ENCODE measurements around the gene NSMCE3. TPM values are rescaled to one million over a fixed set of nuclear protein-coding genes. Genes with fewer than 3 reads are reported as not detected.

The NSMCE3 gene
- polyA plus RNA-seq, 1 donor from 2014 or later, result 15.1 TPM

DNA sequence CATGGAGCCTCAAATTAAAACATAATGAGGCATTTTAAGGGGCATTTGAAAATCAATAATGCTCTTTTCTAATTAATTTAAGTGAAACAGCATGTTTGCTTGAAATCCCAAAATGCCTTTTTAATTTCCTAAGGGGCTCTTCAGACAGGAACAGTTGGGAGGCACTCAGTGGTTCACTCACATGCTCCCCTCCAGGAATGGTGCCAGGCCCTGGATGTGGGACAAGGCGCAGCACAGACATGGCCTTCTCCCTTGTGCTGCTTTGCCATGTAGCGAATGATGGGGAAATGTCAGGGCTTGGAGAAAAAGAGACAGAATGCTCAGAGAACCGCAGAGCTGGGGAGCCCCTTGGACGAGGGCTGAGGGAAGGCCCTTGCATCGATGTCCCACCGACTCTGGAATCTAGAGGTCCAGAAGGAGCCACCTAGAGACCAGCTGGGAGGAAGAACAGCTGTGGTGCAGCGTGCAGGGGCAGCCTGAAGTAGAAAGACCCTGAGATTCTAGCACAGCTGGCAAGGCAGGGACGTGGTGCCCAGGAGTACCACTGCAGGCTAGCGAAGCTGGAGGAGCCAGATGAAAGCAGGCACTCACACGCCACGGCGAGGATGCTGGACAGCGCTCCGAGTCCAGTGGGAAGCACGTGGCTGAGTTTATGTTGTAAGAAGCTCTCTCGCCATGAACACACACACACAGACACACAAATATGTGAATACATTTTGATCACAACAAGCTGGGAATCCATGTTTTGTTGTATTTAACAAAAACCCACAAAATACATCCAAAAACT lies 27.0 kb downstream of the NSMCE3 start:
- Histone ChIP-seq H3F3A (ENCODE audit: insufficient read depth, low read length, poor library complexity, severe bottlenecking) (no peaks in the 10 kb centered on the region), H3K79me2 (replicated peaks; ENCODE audit: insufficient read depth, low read length) (no peaks in the 10 kb centered on the region), H3K27me3 (ENCODE audit: insufficient read depth, low read depth, low read length) (no peaks in the 10 kb centered on the region), H3K9me3 (ENCODE audit: low read length) (no peaks in the 10 kb centered on the region), H3K4me3 (ENCODE audit: low read length) (no peak overlapping the region), H3K4me2 (ENCODE audit: low read length) (no peak overlapping the region), H3K27ac (ENCODE audit: low read length) (no peak overlapping the region), H2AFZ (ENCODE audit: low read depth, low read length) (no peak overlapping the region), H3K9ac (ENCODE audit: low read length) (no peak overlapping the region), H4K20me1 (ENCODE audit: insufficient read depth) (no peaks in the 10 kb centered on the region), H3K36me3 (ENCODE audit: insufficient read depth, low read length) (no peaks in the 10 kb centered on the region), H3K9me2 (ENCODE audit: insufficient read depth, low read length) (no peaks in the 10 kb centered on the region)
- TF ChIP-seq EZH2 (IDR thresholded peaks at IDR 0.05; ENCODE audit: borderline replicate concordance, insufficient read depth, low read length, poor library complexity, severe bottlenecking) (no peak), EP300 (conservative IDR thresholded peaks at IDR 0.05; ENCODE audit: poor library complexity, severe bottlenecking) (no peak), MXI1 (conservative IDR thresholded peaks at IDR 0.05; ENCODE audit: poor library complexity, severe bottlenecking) (no peak), POLR2AphosphoS5 (IDR thresholded peaks at IDR 0.05) (no peak), SMC3 (conservative IDR thresholded peaks at IDR 0.05; ENCODE audit: poor library complexity) (no peak), RAD21 (conservative IDR thresholded peaks at IDR 0.05) (no peak), TAF1 (IDR thresholded peaks at IDR 0.05; ENCODE audit: low read depth) (no peak)
- TF ChIP-seq, protein P1, sequence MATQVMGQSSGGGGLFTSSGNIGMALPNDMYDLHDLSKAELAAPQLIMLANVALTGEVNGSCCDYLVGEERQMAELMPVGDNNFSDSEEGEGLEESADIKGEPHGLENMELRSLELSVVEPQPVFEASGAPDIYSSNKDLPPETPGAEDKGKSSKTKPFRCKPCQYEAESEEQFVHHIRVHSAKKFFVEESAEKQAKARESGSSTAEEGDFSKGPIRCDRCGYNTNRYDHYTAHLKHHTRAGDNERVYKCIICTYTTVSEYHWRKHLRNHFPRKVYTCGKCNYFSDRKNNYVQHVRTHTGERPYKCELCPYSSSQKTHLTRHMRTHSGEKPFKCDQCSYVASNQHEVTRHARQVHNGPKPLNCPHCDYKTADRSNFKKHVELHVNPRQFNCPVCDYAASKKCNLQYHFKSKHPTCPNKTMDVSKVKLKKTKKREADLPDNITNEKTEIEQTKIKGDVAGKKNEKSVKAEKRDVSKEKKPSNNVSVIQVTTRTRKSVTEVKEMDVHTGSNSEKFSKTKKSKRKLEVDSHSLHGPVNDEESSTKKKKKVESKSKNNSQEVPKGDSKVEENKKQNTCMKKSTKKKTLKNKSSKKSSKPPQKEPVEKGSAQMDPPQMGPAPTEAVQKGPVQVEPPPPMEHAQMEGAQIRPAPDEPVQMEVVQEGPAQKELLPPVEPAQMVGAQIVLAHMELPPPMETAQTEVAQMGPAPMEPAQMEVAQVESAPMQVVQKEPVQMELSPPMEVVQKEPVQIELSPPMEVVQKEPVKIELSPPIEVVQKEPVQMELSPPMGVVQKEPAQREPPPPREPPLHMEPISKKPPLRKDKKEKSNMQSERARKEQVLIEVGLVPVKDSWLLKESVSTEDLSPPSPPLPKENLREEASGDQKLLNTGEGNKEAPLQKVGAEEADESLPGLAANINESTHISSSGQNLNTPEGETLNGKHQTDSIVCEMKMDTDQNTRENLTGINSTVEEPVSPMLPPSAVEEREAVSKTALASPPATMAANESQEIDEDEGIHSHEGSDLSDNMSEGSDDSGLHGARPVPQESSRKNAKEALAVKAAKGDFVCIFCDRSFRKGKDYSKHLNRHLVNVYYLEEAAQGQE (IDR thresholded peaks at IDR 0.05; ENCODE audit: borderline replicate concordance), result no peak
- TF ChIP-seq, protein P2, sequence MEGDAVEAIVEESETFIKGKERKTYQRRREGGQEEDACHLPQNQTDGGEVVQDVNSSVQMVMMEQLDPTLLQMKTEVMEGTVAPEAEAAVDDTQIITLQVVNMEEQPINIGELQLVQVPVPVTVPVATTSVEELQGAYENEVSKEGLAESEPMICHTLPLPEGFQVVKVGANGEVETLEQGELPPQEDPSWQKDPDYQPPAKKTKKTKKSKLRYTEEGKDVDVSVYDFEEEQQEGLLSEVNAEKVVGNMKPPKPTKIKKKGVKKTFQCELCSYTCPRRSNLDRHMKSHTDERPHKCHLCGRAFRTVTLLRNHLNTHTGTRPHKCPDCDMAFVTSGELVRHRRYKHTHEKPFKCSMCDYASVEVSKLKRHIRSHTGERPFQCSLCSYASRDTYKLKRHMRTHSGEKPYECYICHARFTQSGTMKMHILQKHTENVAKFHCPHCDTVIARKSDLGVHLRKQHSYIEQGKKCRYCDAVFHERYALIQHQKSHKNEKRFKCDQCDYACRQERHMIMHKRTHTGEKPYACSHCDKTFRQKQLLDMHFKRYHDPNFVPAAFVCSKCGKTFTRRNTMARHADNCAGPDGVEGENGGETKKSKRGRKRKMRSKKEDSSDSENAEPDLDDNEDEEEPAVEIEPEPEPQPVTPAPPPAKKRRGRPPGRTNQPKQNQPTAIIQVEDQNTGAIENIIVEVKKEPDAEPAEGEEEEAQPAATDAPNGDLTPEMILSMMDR (IDR thresholded peaks at IDR 0.05; ENCODE audit: poor library complexity, severe bottlenecking), result no peak

DNA sequence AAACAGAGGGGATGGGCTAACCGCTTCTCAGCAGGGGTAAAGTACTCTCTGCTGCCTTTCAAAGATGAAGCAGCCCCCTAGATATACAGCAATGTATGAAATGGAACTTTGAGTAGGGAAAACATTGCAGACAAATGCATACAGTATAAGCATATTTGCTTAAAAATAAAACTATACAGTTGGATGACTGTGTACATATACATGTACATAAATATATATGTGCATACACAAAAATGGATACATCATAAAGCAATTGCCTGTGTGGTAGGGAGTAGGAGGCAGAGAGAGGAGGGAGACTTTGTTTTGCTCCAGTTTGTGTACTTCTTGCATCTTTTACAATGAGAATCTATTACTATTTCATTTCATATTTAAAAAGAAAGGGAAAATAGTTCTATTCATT lies 28.4 kb downstream of the NSMCE3 start:
- Histone ChIP-seq H3K79me2 (replicated peaks; ENCODE audit: insufficient read depth, low read length) (no peaks in the 10 kb centered on the region), H3K9me2 (ENCODE audit: insufficient read depth, low read length) (no peaks in the 10 kb centered on the region), H2AFZ (ENCODE audit: low read depth, low read length) (no peak overlapping the region), H3F3A (ENCODE audit: insufficient read depth, low read length, poor library complexity, severe bottlenecking) (no peaks in the 10 kb centered on the region), H3K27ac (ENCODE audit: low read length) (no peak overlapping the region), H3K9me3 (ENCODE audit: low read length) (peaks cover 2% of the 10 kb centered on the region), H3K4me2 (ENCODE audit: low read length) (no peak overlapping the region), H3K27me3 (ENCODE audit: insufficient read depth, low read depth, low read length) (no peaks in the 10 kb centered on the region), H3K36me3 (ENCODE audit: insufficient read depth, low read length) (no peaks in the 10 kb centered on the region), H3K9ac (ENCODE audit: low read length) (no peak overlapping the region), H4K20me1 (ENCODE audit: insufficient read depth) (no peaks in the 10 kb centered on the region), H3K4me3 (ENCODE audit: low read length) (no peak overlapping the region)
- TF ChIP-seq, protein P2 (IDR thresholded peaks at IDR 0.05; ENCODE audit: poor library complexity, severe bottlenecking), result no peak
- no peak for TF ChIP-seq SMC3 (conservative IDR thresholded peaks at IDR 0.05; ENCODE audit: poor library complexity)
- TF ChIP-seq EP300 (conservative IDR thresholded peaks at IDR 0.05; ENCODE audit: poor library complexity, severe bottlenecking), result no peak
- no peak for TF ChIP-seq EZH2 (IDR thresholded peaks at IDR 0.05; ENCODE audit: borderline replicate concordance, insufficient read depth, low read length, poor library complexity, severe bottlenecking)
- TF ChIP-seq MXI1 (conservative IDR thresholded peaks at IDR 0.05; ENCODE audit: poor library complexity, severe bottlenecking), result no peak
- TF ChIP-seq RAD21 (conservative IDR thresholded peaks at IDR 0.05), result no peak
- no peak for TF ChIP-seq TAF1 (IDR thresholded peaks at IDR 0.05; ENCODE audit: low read depth)
- TF ChIP-seq, protein P1 (IDR thresholded peaks at IDR 0.05; ENCODE audit: borderline replicate concordance), result no peak
- TF ChIP-seq POLR2AphosphoS5 (IDR thresholded peaks at IDR 0.05), result no peak
